ENCODE results near the gene APOL3.

DNA sequence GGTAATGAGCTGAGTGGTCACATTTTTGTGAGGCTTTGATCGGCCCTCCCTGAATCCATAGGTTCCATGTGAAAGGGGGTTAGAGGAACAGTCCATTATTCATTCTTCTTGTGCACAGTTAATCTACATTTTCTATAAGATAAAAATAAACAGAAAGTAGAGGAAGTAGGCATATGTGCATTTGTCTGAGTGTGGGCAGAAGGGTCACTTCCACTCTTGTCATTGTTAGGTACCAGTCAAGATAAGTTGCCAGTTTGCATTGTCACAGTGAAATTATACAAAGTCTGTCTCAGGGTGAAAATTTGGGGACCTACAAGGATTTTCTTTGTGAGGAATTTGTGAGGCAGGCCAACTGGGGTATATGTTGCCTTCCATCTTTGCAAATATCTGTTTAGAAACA, 45.7 kb upstream of the APOL3 start:
- no peak for TF ChIP-seq EZH2 (IDR thresholded peaks at IDR 0.05; ENCODE audit: borderline replicate concordance, low read length)
- TF ChIP-seq, protein P1, sequence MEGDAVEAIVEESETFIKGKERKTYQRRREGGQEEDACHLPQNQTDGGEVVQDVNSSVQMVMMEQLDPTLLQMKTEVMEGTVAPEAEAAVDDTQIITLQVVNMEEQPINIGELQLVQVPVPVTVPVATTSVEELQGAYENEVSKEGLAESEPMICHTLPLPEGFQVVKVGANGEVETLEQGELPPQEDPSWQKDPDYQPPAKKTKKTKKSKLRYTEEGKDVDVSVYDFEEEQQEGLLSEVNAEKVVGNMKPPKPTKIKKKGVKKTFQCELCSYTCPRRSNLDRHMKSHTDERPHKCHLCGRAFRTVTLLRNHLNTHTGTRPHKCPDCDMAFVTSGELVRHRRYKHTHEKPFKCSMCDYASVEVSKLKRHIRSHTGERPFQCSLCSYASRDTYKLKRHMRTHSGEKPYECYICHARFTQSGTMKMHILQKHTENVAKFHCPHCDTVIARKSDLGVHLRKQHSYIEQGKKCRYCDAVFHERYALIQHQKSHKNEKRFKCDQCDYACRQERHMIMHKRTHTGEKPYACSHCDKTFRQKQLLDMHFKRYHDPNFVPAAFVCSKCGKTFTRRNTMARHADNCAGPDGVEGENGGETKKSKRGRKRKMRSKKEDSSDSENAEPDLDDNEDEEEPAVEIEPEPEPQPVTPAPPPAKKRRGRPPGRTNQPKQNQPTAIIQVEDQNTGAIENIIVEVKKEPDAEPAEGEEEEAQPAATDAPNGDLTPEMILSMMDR (IDR thresholded peaks at IDR 0.05; ENCODE audit: low read length) = no peak
